ENCODE data around the gene NOTCH1. TPM values are rescaled to one million over a fixed set of nuclear protein-coding genes. Genes with fewer than 3 reads are reported as not detected.
A peak's percentile ranks its signal among the peaks of the same experiment; 100 is the strongest.

The NOTCH1 gene
- total RNA-seq, 4 donors from 2014 or later, result 38.2 to 95.7 (median 53.8) TPM

GRCh38 chr9:136570916-136571315, 25.1 kb upstream of the NOTCH1 start:
- TF ChIP-seq, protein P1, sequence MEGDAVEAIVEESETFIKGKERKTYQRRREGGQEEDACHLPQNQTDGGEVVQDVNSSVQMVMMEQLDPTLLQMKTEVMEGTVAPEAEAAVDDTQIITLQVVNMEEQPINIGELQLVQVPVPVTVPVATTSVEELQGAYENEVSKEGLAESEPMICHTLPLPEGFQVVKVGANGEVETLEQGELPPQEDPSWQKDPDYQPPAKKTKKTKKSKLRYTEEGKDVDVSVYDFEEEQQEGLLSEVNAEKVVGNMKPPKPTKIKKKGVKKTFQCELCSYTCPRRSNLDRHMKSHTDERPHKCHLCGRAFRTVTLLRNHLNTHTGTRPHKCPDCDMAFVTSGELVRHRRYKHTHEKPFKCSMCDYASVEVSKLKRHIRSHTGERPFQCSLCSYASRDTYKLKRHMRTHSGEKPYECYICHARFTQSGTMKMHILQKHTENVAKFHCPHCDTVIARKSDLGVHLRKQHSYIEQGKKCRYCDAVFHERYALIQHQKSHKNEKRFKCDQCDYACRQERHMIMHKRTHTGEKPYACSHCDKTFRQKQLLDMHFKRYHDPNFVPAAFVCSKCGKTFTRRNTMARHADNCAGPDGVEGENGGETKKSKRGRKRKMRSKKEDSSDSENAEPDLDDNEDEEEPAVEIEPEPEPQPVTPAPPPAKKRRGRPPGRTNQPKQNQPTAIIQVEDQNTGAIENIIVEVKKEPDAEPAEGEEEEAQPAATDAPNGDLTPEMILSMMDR (IDR thresholded peaks at IDR 0.05), result no peak
- no peak for TF ChIP-seq POLR2A (IDR thresholded peaks at IDR 0.05)
- no peak for DNase-seq
- H3K4me1 ChIP-seq, result peaks cover 0 to 20% (median 0%) of the 10 kb centered on the region in 4 donors
- no peak overlapping the region for H3K27ac ChIP-seq
- no peaks in the 10 kb centered on the region for H3K27me3 ChIP-seq
- no peak overlapping the region for H3K4me3 ChIP-seq
- H3K9me3 ChIP-seq, result no peaks in the 10 kb centered on the region
- no peaks in the 10 kb centered on the region for H3K36me3 ChIP-seq

GRCh38 chr9:136570191-136570845, 24.5 kb upstream of the NOTCH1 start:
- H3K4me3 ChIP-seq, result no peak overlapping the region
- no peak overlapping the region for H3K27ac ChIP-seq
- DNase-seq, result no peak
- TF ChIP-seq, protein P1 (IDR thresholded peaks at IDR 0.05), result no peak
- TF ChIP-seq POLR2A (IDR thresholded peaks at IDR 0.05), result no peak
- peaks cover 0 to 26% (median 0%) of the 10 kb centered on the region in 4 donors for H3K4me1 ChIP-seq
- H3K9me3 ChIP-seq, result no peaks in the 10 kb centered on the region
- no peaks in the 10 kb centered on the region for H3K27me3 ChIP-seq
- H3K36me3 ChIP-seq, result no peaks in the 10 kb centered on the region

GRCh38 chr9:136569526-136570148, 23.8 kb upstream of the NOTCH1 start:
- H3K36me3 ChIP-seq, result no peaks in the 10 kb centered on the region
- H3K9me3 ChIP-seq, result no peaks in the 10 kb centered on the region
- peaks cover 0 to 32% (median 4%) of the 10 kb centered on the region in 4 donors for H3K4me1 ChIP-seq
- H3K27ac ChIP-seq, result no peak overlapping the region
- DNase-seq, result no peak
- H3K4me3 ChIP-seq, result no peak overlapping the region
- TF ChIP-seq, protein P1 (IDR thresholded peaks at IDR 0.05), result no peak
- TF ChIP-seq POLR2A (IDR thresholded peaks at IDR 0.05), result no peak
- no peaks in the 10 kb centered on the region for H3K27me3 ChIP-seq

DNA sequence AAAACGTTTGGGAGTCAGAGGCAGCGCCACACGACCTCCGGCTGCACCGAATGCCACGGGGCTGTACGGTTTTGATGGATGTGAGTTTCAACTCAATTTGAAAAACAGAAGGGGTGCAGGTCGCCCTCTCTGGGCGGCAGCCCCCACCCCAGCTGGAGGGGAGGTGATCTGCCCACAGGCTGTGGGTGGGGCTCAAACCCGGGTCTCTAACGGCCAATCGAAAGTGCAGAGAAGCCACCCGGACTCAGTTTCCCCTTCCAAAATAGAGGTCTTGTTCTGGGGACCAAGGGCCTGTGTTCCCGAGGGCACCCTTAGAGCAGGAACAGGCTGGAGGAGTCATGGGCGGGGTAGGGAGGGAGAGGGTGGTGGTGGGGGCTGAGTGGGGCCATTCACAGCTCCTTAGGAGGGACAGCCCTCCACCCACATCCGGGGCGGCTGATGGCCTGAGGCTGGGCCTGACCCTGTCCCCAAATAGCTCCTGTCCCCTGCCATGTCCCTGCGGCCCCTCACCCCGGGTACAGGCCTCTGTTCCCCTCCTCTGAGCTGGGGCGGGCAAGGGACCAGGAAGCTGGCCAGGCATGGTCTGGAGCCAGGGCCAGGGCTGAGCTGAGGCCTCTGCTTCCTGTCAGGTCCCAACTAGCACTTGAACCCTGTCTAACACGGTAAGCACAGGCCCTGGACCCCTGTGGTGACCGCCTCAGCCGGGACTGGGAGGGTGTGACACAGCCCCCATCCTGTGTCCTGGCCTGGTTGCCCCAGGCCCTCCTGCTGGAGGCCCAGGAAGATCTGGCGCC, 22.6 kb upstream of the NOTCH1 start:
- Histone ChIP-seq H3K4me3 (no peak overlapping the region), H3K27ac (peak overlapping the region in 2 of 4 donors; percentile 35 to 51), H3K27me3 (no peaks in the 10 kb centered on the region), H3K9me3 (no peaks in the 10 kb centered on the region), H3K36me3 (no peaks in the 10 kb centered on the region), H3K4me1 (peaks cover 0 to 42% (median 12%) of the 10 kb centered on the region in 4 donors)
- TF ChIP-seq, protein P1 (IDR thresholded peaks at IDR 0.05), result no peak
- TF ChIP-seq POLR2A (IDR thresholded peaks at IDR 0.05), result no peak
- no peak for DNase-seq

DNA sequence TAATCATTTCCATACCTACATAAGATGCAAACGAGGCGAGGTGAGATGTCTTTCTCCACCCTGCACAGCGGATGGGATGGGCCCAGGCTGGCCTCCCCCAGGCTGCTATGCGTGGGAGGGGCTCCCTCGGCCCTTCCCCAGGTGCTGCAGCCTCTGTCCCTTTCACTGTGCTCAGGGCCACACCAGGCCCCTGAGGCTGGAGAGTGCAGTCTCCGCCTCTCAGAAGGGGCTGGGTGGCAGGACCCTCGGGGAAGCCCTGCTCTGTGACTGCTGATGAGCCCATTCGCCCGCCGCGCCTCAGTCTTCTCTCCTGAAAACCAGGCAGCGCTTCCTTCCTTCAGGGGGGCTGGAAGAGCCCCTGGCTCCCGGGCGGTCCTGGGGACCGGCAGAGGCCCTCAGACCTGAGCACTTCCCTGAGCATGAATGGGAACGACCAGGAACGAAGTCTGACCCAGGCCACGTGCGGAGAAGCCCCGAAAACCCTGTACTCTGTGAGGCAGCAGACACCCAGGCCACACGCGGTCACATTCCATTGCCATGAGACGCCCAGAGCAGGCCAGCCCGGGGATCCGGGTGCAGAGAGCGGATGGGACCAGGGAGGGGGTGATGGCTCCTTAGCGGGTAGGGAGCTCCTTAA, 21.9 kb upstream of the NOTCH1 start:
- Histone ChIP-seq H3K36me3 (no peaks in the 10 kb centered on the region), H3K4me1 (peaks cover 0 to 49% (median 15%) of the 10 kb centered on the region in 4 donors), H3K27ac (peak overlapping the region in 3 of 4 donors; percentile 17 to 51 (median 35)), H3K9me3 (no peaks in the 10 kb centered on the region), H3K4me3 (no peak overlapping the region), H3K27me3 (no peaks in the 10 kb centered on the region)
- DNase-seq, result peak in 1 of 3 donors; percentile 75
- no peak for TF ChIP-seq POLR2A (IDR thresholded peaks at IDR 0.05)

Data from Peyer's patch (tissue), 4 donors.